SK-N-SH (cell line): ENCODE measurements around the gene GTF3C1. TPM values are rescaled to one million over a fixed set of nuclear protein-coding genes. Genes with fewer than 3 reads are reported as not detected.

ENCODE experiments used
- CTCF ChIA-PET: fragments of 300-600, 350-600 bp; formaldehyde crosslinking; extraction: SDS; loops from one replicate; lab custom pipeline; 2021; lab: Yijun Ruan, JAX
- POLR2A ChIA-PET: fragments of 350-600 bp; sonication (Branson Sonifier 250); formaldehyde crosslinking; extraction: SDS; loops from one replicate; lab custom pipeline; 2020; ENCODE audit warnings: antibody characterized with exemption, inconsistent platforms; lab: Yijun Ruan, JAX
- DNase-seq: peaks from one replicate; pipeline ENCODE4 v3.0.0; 2012
- H2AFZ ChIP-seq: fragments of 200-600 bp; sonication (generic); 2 replicates; pipeline ENCODE4 v1.8.1; 2016; ENCODE audit warnings: antibody characterized with exemption, mild to moderate bottlenecking, low read depth
- H3F3A ChIP-seq: fragments of 200-600 bp; sonication (generic); replicated peaks from 2 replicates; pipeline ENCODE3; 2016; ENCODE audit warnings: antibody characterized with exemption, mild to moderate bottlenecking; ENCODE audit not compliant: insufficient read depth
- H3K27ac ChIP-seq, 2 experiments: fragments of 200-500 bp in 1 of 2; fragments of 200-600 bp in 1 of 2; sonication (Bioruptor generic) in 1 of 2; sonication (generic), shearing (Covaris generic) in 1 of 2; 2 replicates each; pipeline versions ENCODE4 v1.5.1 to v1.6.1; 2014 to 2016; ENCODE audit warnings: low read depth in 2 of 2, inconsistent platforms in 1 of 2, low read length in 1 of 2, mild to moderate bottlenecking in 1 of 2, mixed read lengths in 1 of 2
- H3K27me3 ChIP-seq: fragments of 200-600 bp; sonication (generic), shearing (Covaris generic); 2 replicates; pipeline ENCODE4 v1.6.1; 2016; ENCODE audit warnings: mixed run types; ENCODE audit not compliant: insufficient read depth
- H3K36me3 ChIP-seq, 2 experiments: fragments of 200-500 bp in 1 of 2; fragments of 200-600 bp in 1 of 2; sonication (Bioruptor generic) in 1 of 2; sonication (generic) in 1 of 2; replicated peaks in 1 of 2; 2 replicates each; pipeline versions ENCODE3 to v1.5.1; 2014 to 2016; ENCODE audit warnings: low read length in 1 of 2, mild to moderate bottlenecking in 1 of 2; ENCODE audit not compliant: insufficient read depth in 2 of 2, control insufficient read depth in 1 of 2
- H3K4me1 ChIP-seq, 2 experiments: fragments of 200-500 bp in 1 of 2; fragments of 200-600 bp in 1 of 2; sonication (Bioruptor generic) in 1 of 2; sonication (generic), shearing (Covaris generic) in 1 of 2; 2 replicates each; pipeline versions ENCODE4 v1.5.1 to v1.6.1; 2014 to 2016; ENCODE audit warnings: low read depth in 1 of 2, low read length in 1 of 2, mixed run types in 1 of 2; ENCODE audit not compliant: insufficient read depth in 2 of 2, control insufficient read depth in 1 of 2
- H3K4me2 ChIP-seq: fragments of 200-600 bp; sonication (generic), shearing (Covaris generic); 2 replicates; pipeline ENCODE4 v1.6.1; 2017; ENCODE audit warnings: mixed run types
- H3K4me3 ChIP-seq, 2 experiments: fragments of 200-500 bp in 1 of 2; fragments of 200-600 bp in 1 of 2; sonication (Bioruptor generic) in 1 of 2; sonication (generic), shearing (Covaris generic) in 1 of 2; 2 replicates each; pipeline versions ENCODE4 v1.5.1 to v1.8.1; 2014 to 2016; ENCODE audit warnings: low read depth in 2 of 2, inconsistent platforms in 1 of 2, low read length in 1 of 2, mild to moderate bottlenecking in 1 of 2, mixed read lengths in 1 of 2, moderate library complexity in 1 of 2
- H3K79me2 ChIP-seq: fragments of 200-600 bp; sonication (generic); 2 replicates; pipeline ENCODE4 v1.8.1; 2017; ENCODE audit warnings: mild to moderate bottlenecking; ENCODE audit not compliant: insufficient read depth
- H3K9ac ChIP-seq: fragments of 200-600 bp; sonication (generic); 2 replicates; pipeline ENCODE4 v1.6.1; 2017; ENCODE audit warnings: mixed run types
- H3K9me2 ChIP-seq: fragments of 200-600 bp; sonication (generic); 2 replicates; pipeline ENCODE4 v1.6.1; 2017; ENCODE audit warnings: mixed run types
- H3K9me3 ChIP-seq: fragments of 200-600 bp; sonication (generic); 2 replicates; pipeline ENCODE4 v1.6.1; 2017; ENCODE audit warnings: mixed run types, mild to moderate bottlenecking, moderate library complexity
- H4K20me1 ChIP-seq: fragments of 200-600 bp; sonication (generic); 2 replicates; pipeline ENCODE4 v1.6.1; 2017; ENCODE audit warnings: mild to moderate bottlenecking, mixed run types; ENCODE audit not compliant: insufficient read depth
- CTCF ChIP-seq: fragments of 200-600 bp; sonication (generic); IDR thresholded peaks from 2 replicates; pipeline ENCODE4 v1.6.1; 2017; ENCODE audit warnings: antibody characterized with exemption, mild to moderate bottlenecking, moderate library complexity
- ELF1 ChIP-seq: IDR thresholded peaks from 2 replicates; pipeline ENCODE4 v1.4.0; 2012
- EZH2phosphoT487 ChIP-seq: fragments of 200-600 bp; sonication (generic); IDR thresholded peaks from 2 replicates; pipeline ENCODE4 v1.6.1; 2017; ENCODE audit warnings: low read depth, mixed run types, mild to moderate bottlenecking, antibody characterized with exemption, moderate library complexity, borderline replicate concordance
- FOSL2 ChIP-seq: IDR thresholded peaks from 2 replicates; pipeline ENCODE4 v1.4.0; 2012; ENCODE audit warnings: low read depth, mild to moderate bottlenecking, moderate library complexity, borderline replicate concordance
- FOXJ3 ChIP-seq: sonication (generic); formaldehyde crosslinking; IDR thresholded peaks from 2 replicates; pipeline ENCODE4 v1.5.1; 2020; ENCODE audit warnings: mild to moderate bottlenecking, missing genetic modification reagents
- GABPA ChIP-seq: IDR thresholded peaks from 2 replicates; pipeline ENCODE4 v1.4.0; 2012; ENCODE audit warnings: low read depth, mild to moderate bottlenecking
- GATA2 ChIP-seq: sonication (generic); formaldehyde crosslinking; IDR thresholded peaks from 2 replicates; pipeline ENCODE4 v1.5.0; 2020; ENCODE audit warnings: mild to moderate bottlenecking, missing genetic modification reagents
- MAX ChIP-seq: IDR thresholded peaks from 2 replicates; pipeline ENCODE4 v1.4.0; 2012; ENCODE audit warnings: low read depth
- NFIC ChIP-seq: IDR thresholded peaks from 2 replicates; pipeline ENCODE4 v1.4.0; 2012; ENCODE audit warnings: borderline replicate concordance
- PBX3 ChIP-seq: IDR thresholded peaks from 2 replicates; pipeline ENCODE4; 2012
- RCOR1 ChIP-seq: fragments of 150-350 bp; IDR thresholded peaks from 2 replicates; pipeline ENCODE4 v1.6.1; 2017; ENCODE audit warnings: antibody characterized with exemption, low read length
- RXRA ChIP-seq: IDR thresholded peaks from 2 replicates; pipeline ENCODE4 v1.4.0; 2012; ENCODE audit warnings: low read depth, mild to moderate bottlenecking, borderline replicate concordance
- SIN3A ChIP-seq: IDR thresholded peaks from 2 replicates; pipeline ENCODE4 v1.6.1; 2012; ENCODE audit warnings: low read depth, mild to moderate bottlenecking, low read length, moderate library complexity, borderline replicate concordance
- SMC3 ChIP-seq: IDR thresholded peaks from 2 replicates; pipeline ENCODE4 v1.6.1; 2012; ENCODE audit warnings: low read depth, low read length, improper control_type of control experiment
- TAF1 ChIP-seq: IDR thresholded peaks from 2 replicates; pipeline ENCODE4 v1.6.1; 2012; ENCODE audit warnings: low read depth, mild to moderate bottlenecking, low read length, moderate library complexity, borderline replicate concordance
- TCF12 ChIP-seq: IDR thresholded peaks from 2 replicates; pipeline ENCODE4 v1.4.0; 2012
- USF2 ChIP-seq: fragments of 150-350 bp; IDR thresholded peaks from 2 replicates; pipeline ENCODE4 v1.6.1; 2017; ENCODE audit warnings: antibody characterized with exemption, low read length, low read depth, borderline replicate concordance
- YY1 ChIP-seq: IDR thresholded peaks from 2 replicates; pipeline ENCODE4 v1.4.0; 2012; ENCODE audit warnings: low read depth, mild to moderate bottlenecking
- WGBS: methylation state at CpG from one replicate; pipeline ENCODE4 v1.1.6; 2017; ENCODE audit warnings: low lambda C conversion rate; 5-methylcytosine and 5-hydroxymethylcytosine counted together
- polyA plus RNA-seq, 3 experiments: library from polyadenylated mRNA; depleted of rRNA; stranded (reverse); fragments of >200 nt; gene quantifications; 2 replicates each; pipeline ENCODE4 v1.2.3, GENCODE V29; 2012

GTF3C1 gene
- polyA plus RNA-seq, 1 of the 3 experiments (the other 2 are of a cell fraction), result 47.2 TPM

GRCh38 chr16:27460663-27461482 lies 88.8 kb downstream of the GTF3C1 start:
- H3K9me2 ChIP-seq, result no peaks in the 10 kb centered on the region
- H3K27ac ChIP-seq, result no peak overlapping the region
- DNase-seq, result no peak
- peaks cover 2% of the 10 kb centered on the region for H3F3A ChIP-seq
- no peaks in the 10 kb centered on the region for H4K20me1 ChIP-seq
- POLR2A ChIA-PET, result no interaction called here
- H3K36me3 ChIP-seq, result peaks cover 16 to 63% of the 10 kb centered on the region in 2 experiments
- CTCF ChIA-PET, result no interaction called here
- H3K9me3 ChIP-seq, result no peaks in the 10 kb centered on the region
- H2AFZ ChIP-seq, result no peak overlapping the region
- 93% methylated on average over 7 of the region's 20 CpGs for WGBS
- no peaks in the 10 kb centered on the region for H3K79me2 ChIP-seq
- no peaks in the 10 kb centered on the region for H3K27me3 ChIP-seq
- no peak overlapping the region for H3K9ac ChIP-seq
- no peak overlapping the region for H3K4me2 ChIP-seq
- H3K4me3 ChIP-seq, result no peak overlapping the region
- H3K4me1 ChIP-seq, result no peaks in the 10 kb centered on the region; a peak in 1 of 4 replicates
- TF ChIP-seq SMC3 (no peak), GATA2 (no peak), GABPA (no peak), RCOR1 (no peak), YY1 (no peak), TCF12 (no peak), RXRA (no peak), TAF1 (no peak), PBX3 (no peak), USF2 (no peak), EZH2phosphoT487 (no peak), ELF1 (no peak), FOSL2 (no peak), NFIC (no peak), MAX (no peak)
- TF ChIP-seq, all 33 proteins: peak for 0

GRCh38 chr16:27460213-27460612 lies 89.5 kb downstream of the GTF3C1 start:
- WGBS, result 86% methylated on average over 2 of the region's 4 CpGs
- H3K4me1 ChIP-seq, result no peaks in the 10 kb centered on the region; a peak in 1 of 4 replicates
- no peaks in the 10 kb centered on the region for H3K9me3 ChIP-seq
- no peak for DNase-seq
- no peaks in the 10 kb centered on the region for H3K27me3 ChIP-seq
- H3K4me3 ChIP-seq, result no peak overlapping the region
- H3F3A ChIP-seq, result peaks cover 2% of the 10 kb centered on the region
- H3K36me3 ChIP-seq, result peaks cover 15 to 56% of the 10 kb centered on the region in 2 experiments
- POLR2A ChIA-PET, result no interaction called here
- H3K4me2 ChIP-seq, result no peak overlapping the region
- H3K9me2 ChIP-seq, result no peaks in the 10 kb centered on the region
- no peak overlapping the region for H3K27ac ChIP-seq
- H2AFZ ChIP-seq, result no peak overlapping the region
- no peak overlapping the region for H3K9ac ChIP-seq
- H3K79me2 ChIP-seq, result no peaks in the 10 kb centered on the region
- CTCF ChIA-PET, result interaction anchor here (0.7 to 2.3 kb wide), 2 partner anchors 225 to 281 kb away, joined by 3 to 8 read pairs; no protein-coding TSS in a partner anchor
- no peaks in the 10 kb centered on the region for H4K20me1 ChIP-seq
- TF ChIP-seq PBX3 (no peak), CTCF (no peak), FOXJ3 (CRISPR knock-in tag) (no peak), SIN3A (no peak), TAF1 (no peak)
